ENCODE data around the gene TAGLN3. TPM values are rescaled to one million over a fixed set of nuclear protein-coding genes. Genes with fewer than 3 reads are reported as not detected.

The TAGLN3 gene
- total RNA-seq, 4 donors from 2014 or later, result not detected

DNA sequence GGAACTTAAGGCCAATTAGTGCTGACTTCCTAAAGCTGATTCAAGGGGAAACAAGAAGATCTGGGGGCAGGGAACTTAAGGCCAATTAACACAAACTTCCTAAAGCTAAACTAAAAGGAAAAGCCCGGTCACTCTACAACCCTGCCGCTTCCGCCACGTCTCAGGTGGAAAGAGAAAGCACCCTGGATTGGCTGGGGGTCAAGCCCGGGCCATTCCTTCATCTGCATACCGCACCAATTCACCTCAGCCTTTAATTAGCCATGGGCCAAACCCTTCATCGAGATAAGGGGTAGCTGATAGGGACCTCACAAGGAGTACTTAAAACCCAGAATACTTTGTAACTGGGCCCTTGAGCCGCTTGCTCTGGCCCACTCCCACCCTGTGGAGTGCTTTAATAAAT, 50.2 kb downstream of the TAGLN3 start:
- DNase-seq (no peak), ATAC-seq (no peak)
- Histone ChIP-seq H3K27me3 (no peaks in the 10 kb centered on the region), H3K4me3 (no peak overlapping the region), H3K27ac (no peak overlapping the region), H3K4me1 (peaks cover 0 to 2% of the 10 kb centered on the region in 2 donors), H3K36me3 (no peaks in the 10 kb centered on the region), H3K9me3 (no peaks in the 10 kb centered on the region)
- in situ Hi-C loops (cut with MboI; ENCODE audit: low sequenced_read_pairs in 4 of 4) (no loop called here), intact Hi-C loops (cut with DNase I; ENCODE audit: low total_unique reads) (no loop called here)
- TF ChIP-seq POLR2A (IDR thresholded peaks at IDR 0.05), result no peak
- TF ChIP-seq, protein P1, sequence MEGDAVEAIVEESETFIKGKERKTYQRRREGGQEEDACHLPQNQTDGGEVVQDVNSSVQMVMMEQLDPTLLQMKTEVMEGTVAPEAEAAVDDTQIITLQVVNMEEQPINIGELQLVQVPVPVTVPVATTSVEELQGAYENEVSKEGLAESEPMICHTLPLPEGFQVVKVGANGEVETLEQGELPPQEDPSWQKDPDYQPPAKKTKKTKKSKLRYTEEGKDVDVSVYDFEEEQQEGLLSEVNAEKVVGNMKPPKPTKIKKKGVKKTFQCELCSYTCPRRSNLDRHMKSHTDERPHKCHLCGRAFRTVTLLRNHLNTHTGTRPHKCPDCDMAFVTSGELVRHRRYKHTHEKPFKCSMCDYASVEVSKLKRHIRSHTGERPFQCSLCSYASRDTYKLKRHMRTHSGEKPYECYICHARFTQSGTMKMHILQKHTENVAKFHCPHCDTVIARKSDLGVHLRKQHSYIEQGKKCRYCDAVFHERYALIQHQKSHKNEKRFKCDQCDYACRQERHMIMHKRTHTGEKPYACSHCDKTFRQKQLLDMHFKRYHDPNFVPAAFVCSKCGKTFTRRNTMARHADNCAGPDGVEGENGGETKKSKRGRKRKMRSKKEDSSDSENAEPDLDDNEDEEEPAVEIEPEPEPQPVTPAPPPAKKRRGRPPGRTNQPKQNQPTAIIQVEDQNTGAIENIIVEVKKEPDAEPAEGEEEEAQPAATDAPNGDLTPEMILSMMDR (IDR thresholded peaks at IDR 0.05 in 4 of 5, conservative IDR thresholded peaks at IDR 0.05 in 1 of 5), result no peak

- Histone ChIP-seq H3K27ac (no peak overlapping the region), H3K4me1 (no peaks in the 10 kb centered on the region), H3K9me3 (no peaks in the 10 kb centered on the region), H3K36me3 (no peaks in the 10 kb centered on the region), H3K27me3 (no peaks in the 10 kb centered on the region), H3K4me3 (no peak overlapping the region)
- TF ChIP-seq, protein P1 (IDR thresholded peaks at IDR 0.05 in 4 of 5, conservative IDR thresholded peaks at IDR 0.05 in 1 of 5), result no peak
- TF ChIP-seq POLR2A (IDR thresholded peaks at IDR 0.05), result no peak
- in situ Hi-C loops (cut with MboI; ENCODE audit: low sequenced_read_pairs in 4 of 4), result no loop called here
- intact Hi-C loops (cut with DNase I; ENCODE audit: low total_unique reads), result no loop called here
- no peak for ATAC-seq
- DNase-seq, result no peak
These were observed 54.5 kb downstream of the TAGLN3 start for GRCh38 chr3:112053229-112053628.

DNA sequence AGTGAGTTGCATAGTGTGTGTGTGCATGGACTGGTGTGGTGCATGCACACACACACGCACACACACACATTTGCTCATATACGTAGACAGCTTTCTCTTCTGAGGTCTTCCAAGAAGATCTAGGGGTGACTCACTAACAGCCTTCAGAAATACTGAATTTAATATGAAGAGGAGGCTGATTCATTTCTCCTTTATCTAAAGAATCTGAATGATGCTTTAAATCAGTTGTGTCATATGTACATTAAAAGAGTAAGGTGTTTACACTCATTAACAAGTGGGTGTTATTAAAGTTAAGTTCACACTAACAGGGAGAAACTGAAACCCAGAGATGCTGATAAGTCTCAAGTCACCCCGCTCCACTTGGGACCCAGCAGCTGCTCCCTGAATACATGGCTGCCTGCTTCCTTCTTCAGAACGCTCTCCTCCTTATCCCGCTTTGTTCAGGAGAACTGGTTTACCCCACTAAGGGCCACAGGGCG, 57.8 kb downstream of the TAGLN3 start:
- Histone ChIP-seq H3K4me3 (no peak overlapping the region), H3K27me3 (no peaks in the 10 kb centered on the region), H3K36me3 (no peaks in the 10 kb centered on the region), H3K4me1 (no peaks in the 10 kb centered on the region), H3K9me3 (no peaks in the 10 kb centered on the region), H3K27ac (no peak overlapping the region)
- no peak for ATAC-seq
- TF ChIP-seq POLR2A (IDR thresholded peaks at IDR 0.05), result no peak
- TF ChIP-seq, protein P1 (IDR thresholded peaks at IDR 0.05 in 4 of 5, conservative IDR thresholded peaks at IDR 0.05 in 1 of 5), result no peak
- in situ Hi-C loops (cut with MboI; ENCODE audit: low sequenced_read_pairs in 4 of 4) (no loop called here), intact Hi-C loops (cut with DNase I; ENCODE audit: low total_unique reads) (no loop called here)
- DNase-seq, result no peak

- no peak for ATAC-seq
These were observed 60.8 kb downstream of the TAGLN3 start for GRCh38 chr3:112059497-112059896.

DNA sequence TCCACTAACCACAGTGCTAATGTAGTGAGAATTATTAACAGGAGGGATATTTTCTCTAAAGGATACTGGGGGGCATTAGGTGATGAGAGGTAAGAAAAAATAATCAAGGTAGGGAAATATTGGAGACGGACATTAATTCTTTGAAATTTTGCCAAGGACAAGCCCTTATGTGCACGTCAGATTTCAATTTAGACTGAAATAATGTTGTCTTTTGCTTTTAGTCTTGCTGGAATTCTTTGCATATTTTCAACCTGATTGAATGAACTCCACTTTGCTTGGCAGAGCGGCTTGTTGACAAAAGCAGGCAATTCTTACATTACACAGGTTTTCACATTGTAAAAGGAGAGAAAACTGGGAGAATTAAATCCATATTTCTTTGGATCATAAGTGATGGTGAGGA, 62.4 kb downstream of the TAGLN3 start:
- DNase-seq (no peak), ATAC-seq (no peak)
- no peak for TF ChIP-seq POLR2A (IDR thresholded peaks at IDR 0.05)
- TF ChIP-seq, protein P1 (IDR thresholded peaks at IDR 0.05 in 4 of 5, conservative IDR thresholded peaks at IDR 0.05 in 1 of 5), result no peak
- H3K27ac ChIP-seq, result no peak overlapping the region
- no peaks in the 10 kb centered on the region for H3K36me3 ChIP-seq
- no peaks in the 10 kb centered on the region for H3K9me3 ChIP-seq
- in situ Hi-C loops (cut with MboI; ENCODE audit: low sequenced_read_pairs in 4 of 4) (no loop called here), intact Hi-C loops (cut with DNase I; ENCODE audit: low total_unique reads) (no loop called here)
- H3K4me1 ChIP-seq, result no peaks in the 10 kb centered on the region
- H3K4me3 ChIP-seq, result no peak overlapping the region
- no peaks in the 10 kb centered on the region for H3K27me3 ChIP-seq

More at GRCh38 chr3:112059497-112059896, 60.8 kb downstream of the TAGLN3 start:
- Histone ChIP-seq H3K9me3 (no peaks in the 10 kb centered on the region), H3K27ac (no peak overlapping the region), H3K27me3 (no peaks in the 10 kb centered on the region), H3K36me3 (no peaks in the 10 kb centered on the region), H3K4me1 (no peaks in the 10 kb centered on the region), H3K4me3 (no peak overlapping the region)
- TF ChIP-seq POLR2A (IDR thresholded peaks at IDR 0.05), result no peak
- no peak for DNase-seq
- in situ Hi-C loops (cut with MboI; ENCODE audit: low sequenced_read_pairs in 4 of 4) (no loop called here), intact Hi-C loops (cut with DNase I; ENCODE audit: low total_unique reads) (no loop called here)

Other genes with a start within 250 kb of the TAGLN3 start
- gene PHLDB2, start 139.7 kb upstream of the TAGLN3 start, total RNA-seq, result 1 to 10 TPM; 3.0 to 7.2 (median 4.0) TPM
- gene ABHD10, start 19.9 kb upstream of the TAGLN3 start, total RNA-seq, result 10 to 100 TPM in 1 of 4 donors, 1 to 10 TPM in 3; 6.3 to 13.3 (median 9.0) TPM
- not detected for gene TMPRSS7, start 35.8 kb downstream of the TAGLN3 start, total RNA-seq
- 1 to 10 TPM in 1 of 4 donors, under 1 TPM in 3; 0.39 to 1.1 (median 0.82) TPM for gene C3orf52, start 87.5 kb downstream of the TAGLN3 start, total RNA-seq
- not detected for gene GCSAM, start 134.3 kb downstream of the TAGLN3 start, total RNA-seq

Data from gastrocnemius medialis (tissue), 4 donors.